Measurements from ENCODE around the gene DTX2. TPM values are rescaled to one million over a fixed set of nuclear protein-coding genes. Genes with fewer than 3 reads are reported as not detected.
"Not testable (repeated sequence)": the region's sequence is repeated elsewhere in the genome, so short reads cannot be mapped to it uniquely, and the experiment has no call there.

The DTX2 gene
- total and polyA plus RNA-seq, 3 experiments from 2014 or later = 15.7 to 23.4 (median 17.9) TPM

DNA sequence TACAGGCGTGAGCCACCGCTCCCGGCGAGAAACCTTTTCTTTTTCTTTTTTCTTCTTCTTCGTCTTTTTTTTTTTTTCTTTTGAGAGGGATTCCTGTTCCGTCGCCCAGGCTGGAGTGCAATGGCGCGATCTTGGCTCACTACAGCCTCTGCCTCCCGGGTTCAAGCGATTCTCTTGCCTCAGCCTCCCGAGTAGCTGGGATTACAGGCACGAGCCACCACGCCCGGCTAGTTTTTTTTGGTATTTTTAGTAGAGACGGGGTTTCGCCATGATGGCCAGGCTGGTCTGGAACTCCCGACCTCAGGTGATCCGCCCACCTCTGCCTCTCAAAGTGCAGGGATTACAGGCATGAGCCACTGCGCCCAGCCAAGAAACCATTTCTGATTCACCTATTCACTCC is 742 bp upstream of the DTX2 start:
- H3K27me3 Mint-ChIP-seq; H3K36me3 Mint-ChIP-seq; H3K4me3 Mint-ChIP-seq; H3K4me3 ChIP-seq (ENCODE audit: low read length); H3K4me1 Mint-ChIP-seq; DNase-seq; H3K27ac Mint-ChIP-seq; H3K9me3 Mint-ChIP-seq; H3K36me3 ChIP-seq (ENCODE audit: insufficient read depth, low read length); H3K27ac ChIP-seq (ENCODE audit: low read depth, low read length); H3K4me1 ChIP-seq (ENCODE audit: insufficient read depth, low read length); H3K27me3 ChIP-seq (ENCODE audit: insufficient read depth, low read length, poor library complexity, severe bottlenecking); POLR2A ChIA-PET; H3K9me3 ChIP-seq (ENCODE audit: low read length); CTCF ChIA-PET: not testable (repeated sequence)

DNA sequence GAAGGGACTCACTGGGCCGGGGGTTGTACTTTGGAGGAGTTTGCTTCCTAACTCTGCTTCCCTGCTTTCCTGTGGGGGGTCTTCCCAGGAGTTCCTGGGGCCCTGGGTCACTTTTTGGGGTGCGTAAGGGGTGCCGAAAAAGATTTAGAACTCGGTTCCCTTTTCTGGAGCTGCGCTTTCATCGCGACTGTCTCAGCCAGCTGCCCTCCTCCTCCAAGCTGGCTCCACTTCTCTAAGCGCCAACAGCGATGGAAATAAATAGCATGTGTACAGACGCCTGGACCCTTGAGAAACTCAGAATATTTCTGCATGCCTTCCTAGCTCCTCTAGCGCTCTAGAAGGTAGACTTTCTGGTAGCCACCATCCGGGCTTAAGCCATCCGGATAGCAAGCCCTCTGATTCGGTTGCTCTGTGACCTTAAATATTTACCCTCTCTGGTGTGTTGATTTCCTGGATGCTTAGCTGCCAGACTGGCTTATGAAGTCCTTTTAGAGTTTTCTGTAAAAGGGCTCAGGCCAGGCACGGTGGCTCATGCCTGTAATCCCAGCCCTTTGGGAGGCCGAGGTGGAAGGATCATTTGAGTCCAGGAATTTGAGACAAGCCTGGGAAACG is 868 bp downstream of the DTX2 start:
- H3K4me1 Mint-ChIP-seq; H3K4me1 ChIP-seq (ENCODE audit: insufficient read depth, low read length); H3K9me3 Mint-ChIP-seq; POLR2A ChIA-PET; H3K27me3 ChIP-seq (ENCODE audit: insufficient read depth, low read length, poor library complexity, severe bottlenecking); H3K36me3 ChIP-seq (ENCODE audit: insufficient read depth, low read length); H3K9me3 ChIP-seq (ENCODE audit: low read length); H3K4me3 ChIP-seq (ENCODE audit: low read length); CTCF ChIA-PET; DNase-seq; H3K27me3 Mint-ChIP-seq; H3K27ac Mint-ChIP-seq; H3K4me3 Mint-ChIP-seq; H3K27ac ChIP-seq (ENCODE audit: low read depth, low read length); H3K36me3 Mint-ChIP-seq: not testable (repeated sequence)

GRCh38 chr7:76464959-76465358 is 3.5 kb downstream of the DTX2 start:
- H3K27me3 ChIP-seq (ENCODE audit: insufficient read depth, low read length, poor library complexity, severe bottlenecking); H3K36me3 Mint-ChIP-seq; CTCF ChIA-PET; H3K27ac Mint-ChIP-seq; H3K4me3 Mint-ChIP-seq; H3K4me1 Mint-ChIP-seq; H3K4me1 ChIP-seq (ENCODE audit: insufficient read depth, low read length); H3K36me3 ChIP-seq (ENCODE audit: insufficient read depth, low read length); H3K27ac ChIP-seq (ENCODE audit: low read depth, low read length); H3K4me3 ChIP-seq (ENCODE audit: low read length); H3K27me3 Mint-ChIP-seq; H3K9me3 Mint-ChIP-seq; POLR2A ChIA-PET; H3K9me3 ChIP-seq (ENCODE audit: low read length); DNase-seq: not testable (repeated sequence)

DNA sequence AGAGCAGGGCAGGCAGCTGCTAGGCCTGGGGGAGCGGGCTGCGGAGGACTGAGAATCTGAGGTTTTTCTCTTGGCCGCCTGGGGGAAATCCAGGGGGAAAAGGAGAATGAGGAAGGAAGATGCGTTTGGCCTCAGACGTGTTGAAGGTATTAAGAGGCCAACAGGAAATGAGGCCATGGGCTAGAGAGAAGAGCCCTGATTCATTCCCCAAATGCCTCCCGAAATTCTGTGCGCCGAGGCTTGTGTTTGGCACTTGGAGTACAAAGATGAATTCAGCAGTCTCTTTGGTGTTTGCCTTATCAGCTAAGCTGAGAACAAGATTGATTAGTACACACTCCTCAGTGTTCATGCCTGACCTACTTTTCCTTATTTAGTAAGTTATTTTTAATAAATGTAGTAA is 4.4 kb downstream of the DTX2 start:
- DNase-seq; H3K36me3 ChIP-seq (ENCODE audit: insufficient read depth, low read length); H3K36me3 Mint-ChIP-seq; H3K27me3 ChIP-seq (ENCODE audit: insufficient read depth, low read length, poor library complexity, severe bottlenecking); H3K27ac ChIP-seq (ENCODE audit: low read depth, low read length); H3K4me1 Mint-ChIP-seq; CTCF ChIA-PET; H3K4me1 ChIP-seq (ENCODE audit: insufficient read depth, low read length); H3K27ac Mint-ChIP-seq; H3K4me3 Mint-ChIP-seq; H3K9me3 Mint-ChIP-seq; POLR2A ChIA-PET; H3K4me3 ChIP-seq (ENCODE audit: low read length); H3K9me3 ChIP-seq (ENCODE audit: low read length); H3K27me3 Mint-ChIP-seq: not testable (repeated sequence)

DNA sequence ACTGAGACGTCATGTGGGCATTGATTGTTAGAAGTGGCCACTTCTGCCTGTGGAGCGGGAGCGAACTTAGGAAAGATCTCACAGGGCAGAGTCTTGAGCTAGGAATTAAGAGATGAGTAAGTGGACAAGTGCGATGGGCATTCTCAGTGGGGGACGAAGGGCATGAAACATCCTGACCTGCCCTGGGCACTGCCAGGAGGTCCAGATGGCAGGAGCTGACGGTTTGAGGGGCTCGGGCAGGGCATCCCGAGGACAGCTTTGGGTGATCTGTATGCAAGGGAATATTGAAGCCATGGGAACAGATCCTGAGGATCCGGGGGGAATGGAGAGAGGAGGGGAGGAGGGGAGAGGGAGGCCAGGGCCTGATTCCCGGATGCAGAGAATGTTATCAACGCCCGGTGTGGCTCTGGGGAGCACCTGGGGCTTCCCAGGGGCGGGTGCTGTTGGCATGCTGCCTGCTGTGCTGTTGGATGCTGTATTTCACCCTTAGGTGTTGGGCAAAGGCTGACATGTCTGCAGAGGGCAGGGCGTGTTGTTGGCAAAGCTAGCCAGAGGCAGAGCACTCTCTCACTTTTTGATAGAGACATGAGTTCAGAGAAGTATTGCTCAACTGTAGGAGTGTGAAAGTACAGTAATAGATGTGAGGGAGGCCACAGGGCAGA is 6.4 kb downstream of the DTX2 start:
- H3K27ac ChIP-seq (ENCODE audit: low read depth, low read length); H3K9me3 Mint-ChIP-seq; H3K27me3 Mint-ChIP-seq; POLR2A ChIA-PET; H3K4me3 Mint-ChIP-seq; H3K36me3 Mint-ChIP-seq; H3K4me1 Mint-ChIP-seq; H3K27ac Mint-ChIP-seq; H3K36me3 ChIP-seq (ENCODE audit: insufficient read depth, low read length); H3K4me3 ChIP-seq (ENCODE audit: low read length); H3K9me3 ChIP-seq (ENCODE audit: low read length); CTCF ChIA-PET; DNase-seq; H3K4me1 ChIP-seq (ENCODE audit: insufficient read depth, low read length); H3K27me3 ChIP-seq (ENCODE audit: insufficient read depth, low read length, poor library complexity, severe bottlenecking): not testable (repeated sequence)

DNA sequence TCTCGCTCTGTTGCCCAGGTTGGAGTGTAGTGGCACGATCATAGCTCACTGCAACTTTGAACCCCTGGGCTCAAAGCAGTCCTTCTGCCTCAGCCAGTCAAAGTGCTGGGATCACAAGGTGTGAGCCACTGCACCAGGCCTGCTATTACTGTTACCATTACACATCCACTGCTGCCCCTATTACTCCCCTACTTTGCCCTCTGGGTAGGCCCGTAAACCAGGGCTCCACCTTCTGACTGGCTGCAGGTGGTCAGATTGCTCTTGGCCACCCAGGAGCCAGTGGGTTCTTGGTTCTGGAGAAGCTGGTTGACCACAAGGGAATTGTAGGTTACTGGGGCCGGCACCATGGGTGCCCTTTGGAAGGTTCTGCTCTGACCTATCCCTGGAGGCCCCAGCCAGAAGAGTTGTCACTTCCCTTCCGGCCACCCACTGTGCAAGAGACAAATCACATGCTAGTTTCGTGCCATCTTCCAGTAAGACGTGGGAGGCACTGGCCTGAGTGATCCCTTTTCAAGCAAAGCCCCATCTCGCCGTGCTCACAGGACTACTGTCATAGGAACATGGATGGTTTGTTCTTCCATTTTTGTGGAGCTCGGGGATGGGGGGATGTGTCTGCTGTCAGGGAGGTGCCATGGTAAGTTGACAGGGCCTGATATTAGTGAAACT is 10.2 kb downstream of the DTX2 start:
- CTCF ChIA-PET, POLR2A ChIA-PET: not testable (repeated sequence)

GRCh38 chr7:76473097-76473496 is 11.6 kb downstream of the DTX2 start:
- H3K36me3 ChIP-seq (ENCODE audit: insufficient read depth, low read length); DNase-seq; H3K27me3 ChIP-seq (ENCODE audit: insufficient read depth, low read length, poor library complexity, severe bottlenecking); H3K4me3 Mint-ChIP-seq; H3K36me3 Mint-ChIP-seq; H3K4me1 Mint-ChIP-seq; H3K4me3 ChIP-seq (ENCODE audit: low read length); H3K4me1 ChIP-seq (ENCODE audit: insufficient read depth, low read length); CTCF ChIA-PET; POLR2A ChIA-PET; H3K27me3 Mint-ChIP-seq; H3K9me3 ChIP-seq (ENCODE audit: low read length); H3K27ac ChIP-seq (ENCODE audit: low read depth, low read length); H3K27ac Mint-ChIP-seq; H3K9me3 Mint-ChIP-seq: not testable (repeated sequence)

More for the DNA sequence above, 10.2 kb downstream of the DTX2 start:
- not testable (repeated sequence) for H3K4me3 ChIP-seq (ENCODE audit: low read length); H3K36me3 Mint-ChIP-seq; H3K4me3 Mint-ChIP-seq; DNase-seq; H3K27ac Mint-ChIP-seq; H3K27me3 ChIP-seq (ENCODE audit: insufficient read depth, low read length, poor library complexity, severe bottlenecking); H3K4me1 Mint-ChIP-seq; H3K27me3 Mint-ChIP-seq; H3K27ac ChIP-seq (ENCODE audit: low read depth, low read length); H3K9me3 Mint-ChIP-seq; H3K36me3 ChIP-seq (ENCODE audit: insufficient read depth, low read length); H3K9me3 ChIP-seq (ENCODE audit: low read length); H3K4me1 ChIP-seq (ENCODE audit: insufficient read depth, low read length)

- CTCF ChIA-PET; POLR2A ChIA-PET; H3K4me1 ChIP-seq (ENCODE audit: insufficient read depth, low read length); H3K9me3 ChIP-seq (ENCODE audit: low read length); H3K27ac Mint-ChIP-seq; H3K4me3 ChIP-seq (ENCODE audit: low read length); H3K27me3 ChIP-seq (ENCODE audit: insufficient read depth, low read length, poor library complexity, severe bottlenecking); H3K36me3 ChIP-seq (ENCODE audit: insufficient read depth, low read length); H3K27ac ChIP-seq (ENCODE audit: low read depth, low read length); DNase-seq; H3K4me1 Mint-ChIP-seq; H3K27me3 Mint-ChIP-seq; H3K4me3 Mint-ChIP-seq; H3K9me3 Mint-ChIP-seq: not testable (repeated sequence)
- peaks cover 0 to 12% (median 0%) of the 10 kb centered on the region in 3 donors for H3K36me3 Mint-ChIP-seq
Measured at GRCh38 chr7:76476280-76476679, 14.8 kb downstream of the DTX2 start.

Measured in CD8-positive, alpha-beta memory T cell (primary cell).